Measurements from ENCODE around the gene CBX8.
"Not testable (repeated sequence)": the region's sequence is repeated elsewhere in the genome, so short reads cannot be mapped to it uniquely, and the experiment has no call there.

CBX8 gene

GRCh38 chr17:79777894-79778503 is 18.9 kb downstream of the CBX8 start, which contains the start of gene CBX2:
Gene CBX2 (plus strand): TSS chr17:79778148. CDS start chr17:79778236, 88 bp downstream.
- H3K4me3 ChIP-seq (ENCODE audit: low read length in 2 of 2) = peak within 1 kb of the TSS; percentile 61 to 64
- H3K27me3 ChIP-seq (ENCODE audit: control insufficient read depth in 2 of 2, insufficient read depth in 2 of 2, low read length in 2 of 2) = peaks cover 47 to 71% of the 10 kb centered on the region in 2 donors
- H3K27ac ChIP-seq (ENCODE audit: low read depth in 2 of 2, low read length in 2 of 2) = no peak within 1 kb of the TSS
- H3K9me3 ChIP-seq (ENCODE audit: control insufficient read depth in 2 of 2, low read length in 2 of 2) = no peaks in the 10 kb centered on the region
- H3K4me1 ChIP-seq (ENCODE audit: control insufficient read depth in 2 of 2, insufficient read depth in 2 of 2, low read length in 2 of 2) = peaks cover 10 to 12% of the 10 kb centered on the region in 2 donors
- peak within 1 kb of the TSS in 1 of 2 donors; percentile 6 for H3K9ac ChIP-seq (ENCODE audit: low read depth in 1 of 2, low read length in 2 of 2)
- H3K36me3 ChIP-seq (ENCODE audit: control insufficient read depth in 2 of 2, insufficient read depth in 2 of 2, low read length in 2 of 2) = no peaks in the 10 kb centered on the region

GRCh38 chr17:79777120-79777893 is 19.6 kb downstream of the CBX8 start:
- Histone ChIP-seq H3K9me3 (ENCODE audit: control insufficient read depth in 2 of 2, low read length in 2 of 2) (no peaks in the 10 kb centered on the region), H3K4me1 (ENCODE audit: control insufficient read depth in 2 of 2, insufficient read depth in 2 of 2, low read length in 2 of 2) (peaks cover 10 to 12% of the 10 kb centered on the region in 2 donors), H3K36me3 (ENCODE audit: control insufficient read depth in 2 of 2, insufficient read depth in 2 of 2, low read length in 2 of 2) (no peaks in the 10 kb centered on the region), H3K4me3 (ENCODE audit: low read length in 2 of 2) (peak overlapping the region in 1 of 2 donors; percentile 49), H3K27ac (ENCODE audit: low read depth in 2 of 2, low read length in 2 of 2) (no peak overlapping the region), H3K27me3 (ENCODE audit: control insufficient read depth in 2 of 2, insufficient read depth in 2 of 2, low read length in 2 of 2) (peaks cover 45 to 70% of the 10 kb centered on the region in 2 donors), H3K9ac (ENCODE audit: low read depth in 1 of 2, low read length in 2 of 2) (no peak overlapping the region)

DNA sequence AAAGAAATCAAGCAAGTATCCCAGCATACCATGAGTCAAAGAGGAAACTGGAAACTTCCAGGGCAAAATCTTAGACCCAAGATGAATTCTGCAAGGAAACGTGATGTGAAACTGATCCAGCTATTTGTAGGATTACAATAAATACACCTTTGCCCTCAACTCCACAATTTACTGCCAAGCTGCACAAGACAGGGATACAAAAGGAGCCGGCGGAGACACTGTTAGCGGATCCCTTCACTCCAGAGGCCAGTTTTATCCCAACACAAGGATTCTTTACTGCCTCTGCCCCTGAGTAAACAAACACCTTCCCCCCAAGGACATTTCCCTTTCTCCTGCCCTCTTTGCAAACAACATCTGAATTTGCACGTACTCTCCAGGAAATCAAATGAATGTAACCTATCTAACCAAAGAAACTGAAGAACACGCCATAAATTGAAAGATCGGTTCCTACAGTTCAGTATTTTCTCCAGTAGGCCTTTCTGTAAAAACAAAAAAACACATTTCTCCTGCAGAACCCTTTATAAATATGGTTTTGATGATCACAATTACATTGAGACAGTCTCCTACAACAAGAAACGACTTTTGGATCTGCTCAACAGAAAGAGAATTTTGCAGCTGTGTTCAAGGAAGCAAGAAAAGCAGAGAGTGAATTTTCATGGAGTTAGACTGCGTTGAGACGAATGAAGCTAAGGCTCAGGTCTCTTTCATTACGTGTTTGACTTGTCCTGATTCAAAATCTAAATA is 20.3 kb downstream of the CBX8 start:
- Histone ChIP-seq H3K9me3 (ENCODE audit: control insufficient read depth in 2 of 2, low read length in 2 of 2) (no peaks in the 10 kb centered on the region), H3K27ac (ENCODE audit: low read depth in 2 of 2, low read length in 2 of 2) (no peak overlapping the region), H3K9ac (ENCODE audit: low read depth in 1 of 2, low read length in 2 of 2) (no peak overlapping the region), H3K4me1 (ENCODE audit: control insufficient read depth in 2 of 2, insufficient read depth in 2 of 2, low read length in 2 of 2) (peaks cover 10 to 12% of the 10 kb centered on the region in 2 donors), H3K27me3 (ENCODE audit: control insufficient read depth in 2 of 2, insufficient read depth in 2 of 2, low read length in 2 of 2) (peaks cover 49 to 63% of the 10 kb centered on the region in 2 donors), H3K36me3 (ENCODE audit: control insufficient read depth in 2 of 2, insufficient read depth in 2 of 2, low read length in 2 of 2) (no peaks in the 10 kb centered on the region), H3K4me3 (ENCODE audit: low read length in 2 of 2) (no peak overlapping the region)

DNA sequence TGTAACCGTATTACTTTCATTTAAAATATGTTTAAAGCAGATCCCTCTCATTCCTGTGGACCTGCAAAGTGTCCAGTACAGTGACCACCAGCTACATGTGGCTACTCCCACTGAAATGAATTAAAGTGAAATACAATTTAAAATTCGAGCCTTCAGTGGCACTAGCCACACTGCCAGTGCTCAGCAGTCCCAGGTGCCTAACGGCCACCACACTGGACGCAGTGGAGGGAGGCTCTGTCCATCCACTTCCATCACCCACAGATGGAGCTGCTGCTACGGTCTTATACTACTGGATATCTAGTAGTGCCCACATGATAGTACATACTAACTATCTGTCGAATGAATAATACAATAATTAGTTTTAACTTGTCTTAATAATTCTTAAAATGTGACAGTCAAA is 21.2 kb downstream of the CBX8 start:
- H3K36me3 ChIP-seq (ENCODE audit: control insufficient read depth in 2 of 2, insufficient read depth in 2 of 2, low read length in 2 of 2) = no peaks in the 10 kb centered on the region
- H3K4me3 ChIP-seq (ENCODE audit: low read length in 2 of 2) = no peak overlapping the region

DNA sequence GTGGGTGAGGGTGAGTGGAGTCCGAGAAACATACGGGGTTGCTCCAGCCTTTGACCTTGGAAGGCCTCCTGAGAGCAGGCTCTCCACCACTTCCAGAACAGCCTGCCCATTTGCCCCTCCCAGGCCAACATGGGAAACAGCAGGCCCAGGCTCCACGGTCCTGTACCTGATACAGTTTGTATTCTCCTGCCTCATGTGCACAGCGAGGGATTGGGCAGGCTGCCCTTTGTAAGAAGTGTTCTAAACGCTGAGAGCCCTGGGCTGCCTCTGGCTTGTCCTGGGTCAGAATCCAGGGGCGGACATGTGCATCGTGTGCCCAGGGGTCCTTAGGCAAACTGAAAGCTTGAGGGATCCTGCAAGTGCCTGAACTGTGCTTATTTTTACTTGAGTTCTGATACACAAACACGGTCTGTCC is 22.3 kb downstream of the CBX8 start:
- Histone ChIP-seq H3K9ac (ENCODE audit: low read depth in 1 of 2, low read length in 2 of 2) (no peak overlapping the region), H3K27ac (ENCODE audit: low read depth in 2 of 2, low read length in 2 of 2) (no peak overlapping the region), H3K4me3 (ENCODE audit: low read length in 2 of 2) (no peak overlapping the region), H3K9me3 (ENCODE audit: control insufficient read depth in 2 of 2, low read length in 2 of 2) (no peaks in the 10 kb centered on the region), H3K27me3 (ENCODE audit: control insufficient read depth in 2 of 2, insufficient read depth in 2 of 2, low read length in 2 of 2) (peaks cover 45 to 53% of the 10 kb centered on the region in 2 donors), H3K36me3 (ENCODE audit: control insufficient read depth in 2 of 2, insufficient read depth in 2 of 2, low read length in 2 of 2) (no peaks in the 10 kb centered on the region), H3K4me1 (ENCODE audit: control insufficient read depth in 2 of 2, insufficient read depth in 2 of 2, low read length in 2 of 2) (peaks cover 10 to 12% of the 10 kb centered on the region in 2 donors)

More for the DNA sequence above, 21.2 kb downstream of the CBX8 start:
- Histone ChIP-seq H3K27ac (ENCODE audit: low read depth in 2 of 2, low read length in 2 of 2) (no peak overlapping the region), H3K9me3 (ENCODE audit: control insufficient read depth in 2 of 2, low read length in 2 of 2) (no peaks in the 10 kb centered on the region), H3K27me3 (ENCODE audit: control insufficient read depth in 2 of 2, insufficient read depth in 2 of 2, low read length in 2 of 2) (peaks cover 49 to 57% of the 10 kb centered on the region in 2 donors), H3K4me1 (ENCODE audit: control insufficient read depth in 2 of 2, insufficient read depth in 2 of 2, low read length in 2 of 2) (peaks cover 10 to 12% of the 10 kb centered on the region in 2 donors), H3K9ac (ENCODE audit: low read depth in 1 of 2, low read length in 2 of 2) (no peak overlapping the region)

GRCh38 chr17:79772726-79773125 is 24.2 kb downstream of the CBX8 start:
- not testable (repeated sequence) for H3K9me3 ChIP-seq (ENCODE audit: control insufficient read depth in 2 of 2, low read length in 2 of 2); H3K36me3 ChIP-seq (ENCODE audit: control insufficient read depth in 2 of 2, insufficient read depth in 2 of 2, low read length in 2 of 2); H3K4me3 ChIP-seq (ENCODE audit: low read length in 2 of 2); H3K27ac ChIP-seq (ENCODE audit: low read depth in 2 of 2, low read length in 2 of 2); H3K9ac ChIP-seq (ENCODE audit: low read depth in 1 of 2, low read length in 2 of 2); H3K4me1 ChIP-seq (ENCODE audit: control insufficient read depth in 2 of 2, insufficient read depth in 2 of 2, low read length in 2 of 2)
- H3K27me3 ChIP-seq (ENCODE audit: control insufficient read depth in 2 of 2, insufficient read depth in 2 of 2, low read length in 2 of 2) = peaks cover 43 to 45% of the 10 kb centered on the region in 2 donors

GRCh38 chr17:79771276-79771675 is 25.6 kb downstream of the CBX8 start:
- Histone ChIP-seq H3K27ac (ENCODE audit: low read depth in 2 of 2, low read length in 2 of 2) (no peak overlapping the region), H3K9me3 (ENCODE audit: control insufficient read depth in 2 of 2, low read length in 2 of 2) (no peaks in the 10 kb centered on the region), H3K4me1 (ENCODE audit: control insufficient read depth in 2 of 2, insufficient read depth in 2 of 2, low read length in 2 of 2) (no peaks in the 10 kb centered on the region), H3K9ac (ENCODE audit: low read depth in 1 of 2, low read length in 2 of 2) (no peak overlapping the region), H3K4me3 (ENCODE audit: low read length in 2 of 2) (no peak overlapping the region), H3K27me3 (ENCODE audit: control insufficient read depth in 2 of 2, insufficient read depth in 2 of 2, low read length in 2 of 2) (peaks cover 34 to 35% of the 10 kb centered on the region in 2 donors), H3K36me3 (ENCODE audit: control insufficient read depth in 2 of 2, insufficient read depth in 2 of 2, low read length in 2 of 2) (no peaks in the 10 kb centered on the region)

DNA sequence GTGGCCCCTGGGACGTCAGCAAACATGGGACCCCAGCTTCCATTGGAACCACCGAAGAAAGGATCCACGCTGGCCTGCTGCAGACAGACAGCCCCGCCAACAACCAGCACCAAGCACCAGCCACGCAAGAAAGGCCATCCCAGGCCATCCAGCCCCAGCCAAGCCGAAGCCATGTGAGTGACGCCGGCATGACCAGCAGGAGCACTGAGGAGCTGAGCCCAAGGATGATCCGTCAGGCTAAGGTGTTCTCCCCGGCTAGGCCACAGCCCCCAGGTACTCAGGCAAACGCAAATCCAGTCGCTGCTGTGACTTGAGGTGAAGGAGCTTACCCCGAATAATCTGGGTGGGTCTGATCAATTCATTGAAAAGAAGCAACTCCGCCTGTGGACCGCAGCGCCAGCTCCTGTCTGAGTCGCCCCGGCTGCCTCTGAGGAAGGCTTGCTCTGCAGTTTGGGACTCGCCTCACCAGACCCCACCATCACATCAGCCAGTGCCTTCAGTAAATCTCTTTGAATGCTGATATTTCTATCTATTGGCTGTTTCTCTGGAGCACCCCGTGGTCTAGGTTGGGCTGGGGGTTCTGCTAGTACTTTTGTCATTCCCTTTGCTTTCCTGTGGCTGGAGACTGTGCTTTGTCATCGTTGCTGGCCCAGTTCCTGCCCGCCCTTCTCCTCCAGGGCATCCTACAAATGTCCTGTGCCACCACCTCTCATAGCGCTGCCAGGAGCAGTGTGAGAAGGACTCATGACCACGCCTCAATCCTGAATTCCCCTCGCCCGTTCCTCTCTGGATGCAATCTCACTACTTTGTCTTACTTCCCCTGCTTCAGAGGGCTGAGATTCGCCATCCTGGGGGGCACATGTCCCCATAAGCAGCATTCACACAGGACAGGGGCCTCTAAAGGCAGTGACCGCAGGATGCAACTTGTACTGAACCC is 27.0 kb downstream of the CBX8 start:
- Histone ChIP-seq H3K4me1 (ENCODE audit: control insufficient read depth in 2 of 2, insufficient read depth in 2 of 2, low read length in 2 of 2) (no peaks in the 10 kb centered on the region), H3K4me3 (ENCODE audit: low read length in 2 of 2) (no peak overlapping the region), H3K36me3 (ENCODE audit: control insufficient read depth in 2 of 2, insufficient read depth in 2 of 2, low read length in 2 of 2) (no peaks in the 10 kb centered on the region), H3K27me3 (ENCODE audit: control insufficient read depth in 2 of 2, insufficient read depth in 2 of 2, low read length in 2 of 2) (peaks cover 21 to 23% of the 10 kb centered on the region in 2 donors), H3K9ac (ENCODE audit: low read depth in 1 of 2, low read length in 2 of 2) (no peak overlapping the region), H3K27ac (ENCODE audit: low read depth in 2 of 2, low read length in 2 of 2) (no peak overlapping the region), H3K9me3 (ENCODE audit: control insufficient read depth in 2 of 2, low read length in 2 of 2) (no peaks in the 10 kb centered on the region)

- peaks cover 8% of the 10 kb centered on the region in 2 donors for H3K27me3 ChIP-seq (ENCODE audit: control insufficient read depth in 2 of 2, insufficient read depth in 2 of 2, low read length in 2 of 2)
- H3K4me3 ChIP-seq (ENCODE audit: low read length in 2 of 2) = no peak overlapping the region
- no peak overlapping the region for H3K27ac ChIP-seq (ENCODE audit: low read depth in 2 of 2, low read length in 2 of 2)
- H3K36me3 ChIP-seq (ENCODE audit: control insufficient read depth in 2 of 2, insufficient read depth in 2 of 2, low read length in 2 of 2) = no peaks in the 10 kb centered on the region
- no peaks in the 10 kb centered on the region for H3K9me3 ChIP-seq (ENCODE audit: control insufficient read depth in 2 of 2, low read length in 2 of 2)
- no peak overlapping the region for H3K9ac ChIP-seq (ENCODE audit: low read depth in 1 of 2, low read length in 2 of 2)
- no peaks in the 10 kb centered on the region for H3K4me1 ChIP-seq (ENCODE audit: control insufficient read depth in 2 of 2, insufficient read depth in 2 of 2, low read length in 2 of 2)
Measured at GRCh38 chr17:79765708-79766107, 31.2 kb downstream of the CBX8 start.

All from mucosa of rectum (tissue), 2 donors.